SK-N-SH (cell line): Measurements from ENCODE around the gene COL15A1. TPM values are rescaled to one million over a fixed set of nuclear protein-coding genes. Genes with fewer than 3 reads are reported as not detected.

Source experiments
- CTCF ChIA-PET: fragments of 300-600, 350-600 bp; formaldehyde crosslinking; extraction: SDS; loops from one replicate; lab custom pipeline; 2021; lab: Yijun Ruan, JAX
- POLR2A ChIA-PET: fragments of 350-600 bp; sonication (Branson Sonifier 250); formaldehyde crosslinking; extraction: SDS; loops from one replicate; lab custom pipeline; 2020; ENCODE audit warnings: antibody characterized with exemption, inconsistent platforms; lab: Yijun Ruan, JAX
- DNase-seq: peaks from one replicate; pipeline ENCODE4 v3.0.0; 2012
- H2AFZ ChIP-seq: fragments of 200-600 bp; sonication (generic); 2 replicates; pipeline ENCODE4 v1.8.1; 2016; ENCODE audit warnings: antibody characterized with exemption, mild to moderate bottlenecking, low read depth
- H3F3A ChIP-seq: fragments of 200-600 bp; sonication (generic); replicated peaks from 2 replicates; pipeline ENCODE3; 2016; ENCODE audit warnings: antibody characterized with exemption, mild to moderate bottlenecking; ENCODE audit not compliant: insufficient read depth
- H3K27ac ChIP-seq, 2 experiments: fragments of 200-500 bp in 1 of 2; fragments of 200-600 bp in 1 of 2; sonication (Bioruptor generic) in 1 of 2; sonication (generic), shearing (Covaris generic) in 1 of 2; 2 replicates each; pipeline versions ENCODE4 v1.5.1 to v1.6.1; 2014 to 2016; ENCODE audit warnings: low read depth in 2 of 2, inconsistent platforms in 1 of 2, low read length in 1 of 2, mild to moderate bottlenecking in 1 of 2, mixed read lengths in 1 of 2
- H3K27me3 ChIP-seq: fragments of 200-600 bp; sonication (generic), shearing (Covaris generic); 2 replicates; pipeline ENCODE4 v1.6.1; 2016; ENCODE audit warnings: mixed run types; ENCODE audit not compliant: insufficient read depth
- H3K36me3 ChIP-seq, 2 experiments: fragments of 200-500 bp in 1 of 2; fragments of 200-600 bp in 1 of 2; sonication (Bioruptor generic) in 1 of 2; sonication (generic) in 1 of 2; replicated peaks in 1 of 2; 2 replicates each; pipeline versions ENCODE3 to v1.5.1; 2014 to 2016; ENCODE audit warnings: low read length in 1 of 2, mild to moderate bottlenecking in 1 of 2; ENCODE audit not compliant: insufficient read depth in 2 of 2, control insufficient read depth in 1 of 2
- H3K4me1 ChIP-seq, 2 experiments: fragments of 200-500 bp in 1 of 2; fragments of 200-600 bp in 1 of 2; sonication (Bioruptor generic) in 1 of 2; sonication (generic), shearing (Covaris generic) in 1 of 2; 2 replicates each; pipeline versions ENCODE4 v1.5.1 to v1.6.1; 2014 to 2016; ENCODE audit warnings: low read depth in 1 of 2, low read length in 1 of 2, mixed run types in 1 of 2; ENCODE audit not compliant: insufficient read depth in 2 of 2, control insufficient read depth in 1 of 2
- H3K4me2 ChIP-seq: fragments of 200-600 bp; sonication (generic), shearing (Covaris generic); 2 replicates; pipeline ENCODE4 v1.6.1; 2017; ENCODE audit warnings: mixed run types
- H3K4me3 ChIP-seq, 2 experiments: fragments of 200-500 bp in 1 of 2; fragments of 200-600 bp in 1 of 2; sonication (Bioruptor generic) in 1 of 2; sonication (generic), shearing (Covaris generic) in 1 of 2; 2 replicates each; pipeline versions ENCODE4 v1.5.1 to v1.8.1; 2014 to 2016; ENCODE audit warnings: low read depth in 2 of 2, inconsistent platforms in 1 of 2, low read length in 1 of 2, mild to moderate bottlenecking in 1 of 2, mixed read lengths in 1 of 2, moderate library complexity in 1 of 2
- H3K79me2 ChIP-seq: fragments of 200-600 bp; sonication (generic); 2 replicates; pipeline ENCODE4 v1.8.1; 2017; ENCODE audit warnings: mild to moderate bottlenecking; ENCODE audit not compliant: insufficient read depth
- H3K9ac ChIP-seq: fragments of 200-600 bp; sonication (generic); 2 replicates; pipeline ENCODE4 v1.6.1; 2017; ENCODE audit warnings: mixed run types
- H3K9me2 ChIP-seq: fragments of 200-600 bp; sonication (generic); 2 replicates; pipeline ENCODE4 v1.6.1; 2017; ENCODE audit warnings: mixed run types
- H3K9me3 ChIP-seq: fragments of 200-600 bp; sonication (generic); 2 replicates; pipeline ENCODE4 v1.6.1; 2017; ENCODE audit warnings: mixed run types, mild to moderate bottlenecking, moderate library complexity
- H4K20me1 ChIP-seq: fragments of 200-600 bp; sonication (generic); 2 replicates; pipeline ENCODE4 v1.6.1; 2017; ENCODE audit warnings: mild to moderate bottlenecking, mixed run types; ENCODE audit not compliant: insufficient read depth
- CHD2 ChIP-seq: fragments of 150-350 bp; IDR thresholded peaks from 2 replicates; pipeline ENCODE4 v1.6.1; 2018; ENCODE audit warnings: low read length; ENCODE audit not compliant: partially characterized antibody
- EP300 ChIP-seq, 2 experiments: IDR thresholded peaks; 2 replicates each; pipeline versions ENCODE4 v1.4.0 to v1.6.1; 2012; ENCODE audit warnings: borderline replicate concordance in 1 of 2, low read depth in 1 of 2, low read length in 1 of 2
- FOSL2 ChIP-seq: IDR thresholded peaks from 2 replicates; pipeline ENCODE4 v1.4.0; 2012; ENCODE audit warnings: low read depth, mild to moderate bottlenecking, moderate library complexity, borderline replicate concordance
- JUND ChIP-seq: IDR thresholded peaks from 2 replicates; pipeline ENCODE4 v1.4.0; 2012
- MXI1 ChIP-seq: IDR thresholded peaks from 2 replicates; pipeline ENCODE4 v1.6.1; 2012; ENCODE audit warnings: mild to moderate bottlenecking, low read depth, low read length, improper control_type of control experiment
- NFIC ChIP-seq: IDR thresholded peaks from 2 replicates; pipeline ENCODE4 v1.4.0; 2012; ENCODE audit warnings: borderline replicate concordance
- SIN3A ChIP-seq: IDR thresholded peaks from 2 replicates; pipeline ENCODE4 v1.6.1; 2012; ENCODE audit warnings: low read depth, mild to moderate bottlenecking, low read length, moderate library complexity, borderline replicate concordance
- TCF12 ChIP-seq: IDR thresholded peaks from 2 replicates; pipeline ENCODE4 v1.4.0; 2012
- TEAD4 ChIP-seq: IDR thresholded peaks from 2 replicates; pipeline ENCODE4 v1.4.0; 2012; ENCODE audit warnings: mild to moderate bottlenecking, borderline replicate concordance; ENCODE audit not compliant: insufficient read depth
- WGBS: methylation state at CpG from one replicate; pipeline ENCODE4 v1.1.6; 2017; ENCODE audit warnings: low lambda C conversion rate; 5-methylcytosine and 5-hydroxymethylcytosine counted together
- polyA plus RNA-seq, 3 experiments: library from polyadenylated mRNA; depleted of rRNA; stranded (reverse); fragments of >200 nt; gene quantifications; 2 replicates each; pipeline ENCODE4 v1.2.3, GENCODE V29; 2012
- TF ChIP-seq, protein P1 (sequence below): IDR thresholded peaks from 2 replicates; pipeline ENCODE4 v1.6.1; 2012; ENCODE audit warnings: mild to moderate bottlenecking, low read depth, low read length, moderate library complexity
- TF ChIP-seq, protein P2 (sequence below): IDR thresholded peaks from 2 replicates; pipeline ENCODE4 v1.4.0; 2012; ENCODE audit warnings: low read depth, borderline replicate concordance
- TF ChIP-seq, protein P3 (sequence below): IDR thresholded peaks from 2 replicates; pipeline ENCODE4 v1.4.0; 2012; ENCODE audit warnings: low read depth, borderline replicate concordance
- TF ChIP-seq, protein P4 (sequence below): fragments of 200-600 bp; sonication (generic); IDR thresholded peaks from 2 replicates; pipeline ENCODE4 v1.6.1; 2017; ENCODE audit warnings: antibody characterized with exemption, mild to moderate bottlenecking, moderate library complexity
- TF ChIP-seq, protein P5 (sequence below): fragments of 150-350 bp; IDR thresholded peaks from 2 replicates; pipeline ENCODE4 v1.6.1; 2017; ENCODE audit warnings: antibody characterized with exemption, low read length, low read depth, borderline replicate concordance
- TF ChIP-seq, protein P6 (sequence below): fragments of 150-350 bp; IDR thresholded peaks from 2 replicates; pipeline ENCODE4 v1.6.1; 2016; ENCODE audit warnings: mild to moderate bottlenecking, low read depth, low read length
- TF ChIP-seq, protein P7 (sequence below): IDR thresholded peaks from 2 replicates; pipeline ENCODE4 v1.4.0; 2012; ENCODE audit warnings: low read depth

Gene COL15A1
- polyA plus RNA-seq, 1 of the 3 experiments (the other 2 are of a cell fraction) = 0.84 TPM

DNA sequence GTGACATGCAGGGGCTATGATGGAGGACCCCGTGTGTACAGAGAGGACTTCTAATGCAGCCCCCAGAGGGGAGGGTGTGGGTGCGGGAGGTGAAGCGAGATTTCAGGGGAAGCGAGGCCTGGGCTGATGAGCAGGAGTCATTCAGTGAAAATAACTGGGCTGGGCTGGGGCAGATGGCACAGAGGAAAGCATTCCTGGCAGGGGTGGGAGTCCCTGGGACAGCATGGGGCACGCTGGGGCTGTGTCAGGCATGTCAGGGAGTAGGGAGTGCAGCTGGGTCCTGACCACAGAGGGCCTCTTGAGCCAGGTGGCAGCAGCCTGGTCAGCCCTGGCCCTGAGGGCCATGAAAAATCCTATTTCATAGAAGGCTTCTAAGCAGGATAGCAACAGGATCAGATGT lies 36.6 kb downstream of the COL15A1 start:
- Histone ChIP-seq H3F3A (peaks cover 16% of the 10 kb centered on the region), H4K20me1 (no peaks in the 10 kb centered on the region), H3K4me2 (no peak overlapping the region), H3K4me3 (no peak overlapping the region), H2AFZ (no peak overlapping the region), H3K27me3 (no peaks in the 10 kb centered on the region), H3K79me2 (no peaks in the 10 kb centered on the region), H3K4me1 (peaks cover 6 to 8% of the 10 kb centered on the region in 2 experiments; a peak in 1 of 4 replicates), H3K9ac (no peak overlapping the region), H3K36me3 (no peaks in the 10 kb centered on the region), H3K9me3 (no peaks in the 10 kb centered on the region), H3K27ac (no peak overlapping the region), H3K9me2 (no peaks in the 10 kb centered on the region)
- CTCF ChIA-PET = interaction anchor here (0.6 to 1.1 kb wide), 2 partner anchors 18 to 161 kb away, joined by 3 read pairs; no protein-coding TSS in a partner anchor
- no peak for DNase-seq
- WGBS = 87% methylated on average over 4 of the region's 5 CpGs
- TF ChIP-seq, protein P1, sequence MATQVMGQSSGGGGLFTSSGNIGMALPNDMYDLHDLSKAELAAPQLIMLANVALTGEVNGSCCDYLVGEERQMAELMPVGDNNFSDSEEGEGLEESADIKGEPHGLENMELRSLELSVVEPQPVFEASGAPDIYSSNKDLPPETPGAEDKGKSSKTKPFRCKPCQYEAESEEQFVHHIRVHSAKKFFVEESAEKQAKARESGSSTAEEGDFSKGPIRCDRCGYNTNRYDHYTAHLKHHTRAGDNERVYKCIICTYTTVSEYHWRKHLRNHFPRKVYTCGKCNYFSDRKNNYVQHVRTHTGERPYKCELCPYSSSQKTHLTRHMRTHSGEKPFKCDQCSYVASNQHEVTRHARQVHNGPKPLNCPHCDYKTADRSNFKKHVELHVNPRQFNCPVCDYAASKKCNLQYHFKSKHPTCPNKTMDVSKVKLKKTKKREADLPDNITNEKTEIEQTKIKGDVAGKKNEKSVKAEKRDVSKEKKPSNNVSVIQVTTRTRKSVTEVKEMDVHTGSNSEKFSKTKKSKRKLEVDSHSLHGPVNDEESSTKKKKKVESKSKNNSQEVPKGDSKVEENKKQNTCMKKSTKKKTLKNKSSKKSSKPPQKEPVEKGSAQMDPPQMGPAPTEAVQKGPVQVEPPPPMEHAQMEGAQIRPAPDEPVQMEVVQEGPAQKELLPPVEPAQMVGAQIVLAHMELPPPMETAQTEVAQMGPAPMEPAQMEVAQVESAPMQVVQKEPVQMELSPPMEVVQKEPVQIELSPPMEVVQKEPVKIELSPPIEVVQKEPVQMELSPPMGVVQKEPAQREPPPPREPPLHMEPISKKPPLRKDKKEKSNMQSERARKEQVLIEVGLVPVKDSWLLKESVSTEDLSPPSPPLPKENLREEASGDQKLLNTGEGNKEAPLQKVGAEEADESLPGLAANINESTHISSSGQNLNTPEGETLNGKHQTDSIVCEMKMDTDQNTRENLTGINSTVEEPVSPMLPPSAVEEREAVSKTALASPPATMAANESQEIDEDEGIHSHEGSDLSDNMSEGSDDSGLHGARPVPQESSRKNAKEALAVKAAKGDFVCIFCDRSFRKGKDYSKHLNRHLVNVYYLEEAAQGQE = no peak
- TF ChIP-seq NFIC = no peak
- TF ChIP-seq, protein P2, sequence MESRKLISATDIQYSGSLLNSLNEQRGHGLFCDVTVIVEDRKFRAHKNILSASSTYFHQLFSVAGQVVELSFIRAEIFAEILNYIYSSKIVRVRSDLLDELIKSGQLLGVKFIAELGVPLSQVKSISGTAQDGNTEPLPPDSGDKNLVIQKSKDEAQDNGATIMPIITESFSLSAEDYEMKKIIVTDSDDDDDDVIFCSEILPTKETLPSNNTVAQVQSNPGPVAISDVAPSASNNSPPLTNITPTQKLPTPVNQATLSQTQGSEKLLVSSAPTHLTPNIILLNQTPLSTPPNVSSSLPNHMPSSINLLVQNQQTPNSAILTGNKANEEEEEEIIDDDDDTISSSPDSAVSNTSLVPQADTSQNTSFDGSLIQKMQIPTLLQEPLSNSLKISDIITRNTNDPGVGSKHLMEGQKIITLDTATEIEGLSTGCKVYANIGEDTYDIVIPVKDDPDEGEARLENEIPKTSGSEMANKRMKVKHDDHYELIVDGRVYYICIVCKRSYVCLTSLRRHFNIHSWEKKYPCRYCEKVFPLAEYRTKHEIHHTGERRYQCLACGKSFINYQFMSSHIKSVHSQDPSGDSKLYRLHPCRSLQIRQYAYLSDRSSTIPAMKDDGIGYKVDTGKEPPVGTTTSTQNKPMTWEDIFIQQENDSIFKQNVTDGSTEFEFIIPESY = no peak
- TF ChIP-seq TEAD4 = no peak
- no peak for TF ChIP-seq EP300 (IDR thresholded peaks at IDR 0.05; ENCODE audit: borderline replicate concordance in 1 of 2, low read depth in 1 of 2, low read length in 1 of 2)
- TF ChIP-seq, protein P3, sequence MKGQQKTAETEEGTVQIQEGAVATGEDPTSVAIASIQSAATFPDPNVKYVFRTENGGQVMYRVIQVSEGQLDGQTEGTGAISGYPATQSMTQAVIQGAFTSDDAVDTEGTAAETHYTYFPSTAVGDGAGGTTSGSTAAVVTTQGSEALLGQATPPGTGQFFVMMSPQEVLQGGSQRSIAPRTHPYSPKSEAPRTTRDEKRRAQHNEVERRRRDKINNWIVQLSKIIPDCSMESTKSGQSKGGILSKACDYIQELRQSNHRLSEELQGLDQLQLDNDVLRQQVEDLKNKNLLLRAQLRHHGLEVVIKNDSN = no peak
- TF ChIP-seq, protein P4, sequence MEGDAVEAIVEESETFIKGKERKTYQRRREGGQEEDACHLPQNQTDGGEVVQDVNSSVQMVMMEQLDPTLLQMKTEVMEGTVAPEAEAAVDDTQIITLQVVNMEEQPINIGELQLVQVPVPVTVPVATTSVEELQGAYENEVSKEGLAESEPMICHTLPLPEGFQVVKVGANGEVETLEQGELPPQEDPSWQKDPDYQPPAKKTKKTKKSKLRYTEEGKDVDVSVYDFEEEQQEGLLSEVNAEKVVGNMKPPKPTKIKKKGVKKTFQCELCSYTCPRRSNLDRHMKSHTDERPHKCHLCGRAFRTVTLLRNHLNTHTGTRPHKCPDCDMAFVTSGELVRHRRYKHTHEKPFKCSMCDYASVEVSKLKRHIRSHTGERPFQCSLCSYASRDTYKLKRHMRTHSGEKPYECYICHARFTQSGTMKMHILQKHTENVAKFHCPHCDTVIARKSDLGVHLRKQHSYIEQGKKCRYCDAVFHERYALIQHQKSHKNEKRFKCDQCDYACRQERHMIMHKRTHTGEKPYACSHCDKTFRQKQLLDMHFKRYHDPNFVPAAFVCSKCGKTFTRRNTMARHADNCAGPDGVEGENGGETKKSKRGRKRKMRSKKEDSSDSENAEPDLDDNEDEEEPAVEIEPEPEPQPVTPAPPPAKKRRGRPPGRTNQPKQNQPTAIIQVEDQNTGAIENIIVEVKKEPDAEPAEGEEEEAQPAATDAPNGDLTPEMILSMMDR = no peak
- no peak for TF ChIP-seq JUND
- TF ChIP-seq TCF12 = no peak
- no peak for TF ChIP-seq CHD2
- TF ChIP-seq SIN3A = no peak
- TF ChIP-seq, protein P5, sequence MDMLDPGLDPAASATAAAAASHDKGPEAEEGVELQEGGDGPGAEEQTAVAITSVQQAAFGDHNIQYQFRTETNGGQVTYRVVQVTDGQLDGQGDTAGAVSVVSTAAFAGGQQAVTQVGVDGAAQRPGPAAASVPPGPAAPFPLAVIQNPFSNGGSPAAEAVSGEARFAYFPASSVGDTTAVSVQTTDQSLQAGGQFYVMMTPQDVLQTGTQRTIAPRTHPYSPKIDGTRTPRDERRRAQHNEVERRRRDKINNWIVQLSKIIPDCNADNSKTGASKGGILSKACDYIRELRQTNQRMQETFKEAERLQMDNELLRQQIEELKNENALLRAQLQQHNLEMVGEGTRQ = no peak
- TF ChIP-seq, protein P6, sequence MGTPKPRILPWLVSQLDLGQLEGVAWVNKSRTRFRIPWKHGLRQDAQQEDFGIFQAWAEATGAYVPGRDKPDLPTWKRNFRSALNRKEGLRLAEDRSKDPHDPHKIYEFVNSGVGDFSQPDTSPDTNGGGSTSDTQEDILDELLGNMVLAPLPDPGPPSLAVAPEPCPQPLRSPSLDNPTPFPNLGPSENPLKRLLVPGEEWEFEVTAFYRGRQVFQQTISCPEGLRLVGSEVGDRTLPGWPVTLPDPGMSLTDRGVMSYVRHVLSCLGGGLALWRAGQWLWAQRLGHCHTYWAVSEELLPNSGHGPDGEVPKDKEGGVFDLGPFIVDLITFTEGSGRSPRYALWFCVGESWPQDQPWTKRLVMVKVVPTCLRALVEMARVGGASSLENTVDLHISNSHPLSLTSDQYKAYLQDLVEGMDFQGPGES = no peak
- no peak for TF ChIP-seq FOSL2
- no peak for TF ChIP-seq MXI1
- TF ChIP-seq, protein P7, sequence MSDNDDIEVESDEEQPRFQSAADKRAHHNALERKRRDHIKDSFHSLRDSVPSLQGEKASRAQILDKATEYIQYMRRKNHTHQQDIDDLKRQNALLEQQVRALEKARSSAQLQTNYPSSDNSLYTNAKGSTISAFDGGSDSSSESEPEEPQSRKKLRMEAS = no peak
- POLR2A ChIA-PET = no interaction called here
